AG04450 (cell line): ENCODE measurements around the gene SIGLEC12. TPM values are rescaled to one million over a fixed set of nuclear protein-coding genes. Genes with fewer than 3 reads are reported as not detected.

Experiments used
- CTCF ChIA-PET: fragments of 300-600, 350-600 bp; formaldehyde crosslinking; extraction: SDS; loops from one replicate; lab custom pipeline; 2022; ENCODE audit warnings: antibody characterized with exemption, inconsistent platforms; lab: Charles Lee
- POLR2A ChIA-PET: fragments of 350-600 bp; formaldehyde crosslinking; extraction: SDS; loops from one replicate; lab custom pipeline; 2021; ENCODE audit warnings: antibody characterized with exemption, inconsistent platforms; lab: Yijun Ruan, JAX
- DNase-seq: peaks from one replicate; pipeline ENCODE4 v3.0.0-alpha.2; 2011; ENCODE audit warnings: low read depth, low spot score
- H3K27ac ChIP-seq: one replicate; pipeline ENCODE4 v1.5.1; 2012; ENCODE audit warnings: low read depth, low read length, control low read depth
- H3K27me3 ChIP-seq: one replicate; pipeline ENCODE4 v1.6.0; 2012; ENCODE audit warnings: low read length; ENCODE audit not compliant: control insufficient read depth, insufficient read depth
- H3K4me3 ChIP-seq: 2 replicates; pipeline ENCODE4 v1.5.1; 2011; ENCODE audit warnings: mild to moderate bottlenecking, low read depth, low read length, control low read depth
- H3K9me3 ChIP-seq: 2 replicates; pipeline ENCODE4 v1.5.1; 2012; ENCODE audit warnings: low read length; ENCODE audit not compliant: control insufficient read depth, insufficient read depth
- CTCF ChIP-seq: IDR thresholded peaks from 2 replicates; pipeline ENCODE4 v1.5.1; 2011; ENCODE audit warnings: low read depth, low read length, control low read depth, inconsistent platforms
- polyA plus RNA-seq: library from polyadenylated mRNA; depleted of rRNA; stranded (reverse); fragments of >200 nt; gene quantifications from 2 replicates; pipeline ENCODE4 v1.2.3, GENCODE V29; 2011

SIGLEC12 gene
- polyA plus RNA-seq, 1 experiment, result not detected

- Histone ChIP-seq H3K27ac (no peak within 1 kb of the TSS), H3K9me3 (no peaks in the 10 kb centered on the region; the same call in 1 of the 2 replicates), H3K4me3 (no peak within 1 kb of the TSS), H3K27me3 (no peaks in the 10 kb centered on the region)
- CTCF ChIA-PET, result no interaction called here
- no peak for DNase-seq
- POLR2A ChIA-PET, result no interaction called here
- no peak for TF ChIP-seq CTCF
Observed at GRCh38 chr19:51531349-51532315, 30.0 kb upstream of the SIGLEC12 start, which contains the start of gene SIGLEC6. SIGLEC6 (minus strand) TSS chr19:51531670; CDS start chr19:51531648, 22 bp downstream.

GRCh38 chr19:51530616-51531015, 29.0 kb upstream of the SIGLEC12 start:
- H3K27me3 ChIP-seq, result no peaks in the 10 kb centered on the region
- no peak overlapping the region for H3K4me3 ChIP-seq
- no peak overlapping the region for H3K27ac ChIP-seq
- ChIA-PET POLR2A (no interaction called here), CTCF (no interaction called here)
- TF ChIP-seq CTCF, result no peak
- DNase-seq, result no peak
- no peaks in the 10 kb centered on the region; the same call in 1 of the 2 replicates for H3K9me3 ChIP-seq

- CTCF ChIA-PET, result no interaction called here
- no peak for DNase-seq
- POLR2A ChIA-PET, result no interaction called here
- Histone ChIP-seq H3K9me3 (no peaks in the 10 kb centered on the region; the same call in 1 of the 2 replicates), H3K27me3 (no peaks in the 10 kb centered on the region), H3K4me3 (no peak overlapping the region), H3K27ac (no peak overlapping the region)
- TF ChIP-seq CTCF, result no peak
Observed at GRCh38 chr19:51529301-51529700, 27.7 kb upstream of the SIGLEC12 start.

- no peak for TF ChIP-seq CTCF
- ChIA-PET POLR2A (no interaction called here), CTCF (interaction anchor here (2.0 kb wide), 1 partner anchor 11 kb away, joined by 6 read pairs; no protein-coding TSS in a partner anchor)
- Histone ChIP-seq H3K4me3 (no peak overlapping the region), H3K27me3 (no peaks in the 10 kb centered on the region), H3K9me3 (no peaks in the 10 kb centered on the region; the same call in 1 of the 2 replicates), H3K27ac (no peak overlapping the region)
- DNase-seq, result no peak
Observed at GRCh38 chr19:51525651-51526050, 24.1 kb upstream of the SIGLEC12 start.

- CTCF ChIA-PET, result interaction anchor here (2.0 kb wide), 1 partner anchor 10 kb away, joined by 6 read pairs; no protein-coding TSS in a partner anchor
- H3K9me3 ChIP-seq, result no peaks in the 10 kb centered on the region; the same call in 1 of the 2 replicates
- POLR2A ChIA-PET, result no interaction called here
- no peak for TF ChIP-seq CTCF
- H3K27me3 ChIP-seq, result no peaks in the 10 kb centered on the region
- H3K4me3 ChIP-seq, result no peak overlapping the region
- no peak for DNase-seq
- no peak overlapping the region for H3K27ac ChIP-seq
Observed at GRCh38 chr19:51524666-51525264, 23.2 kb upstream of the SIGLEC12 start.
